ENCODE measurements around the gene NTN4.

DNA sequence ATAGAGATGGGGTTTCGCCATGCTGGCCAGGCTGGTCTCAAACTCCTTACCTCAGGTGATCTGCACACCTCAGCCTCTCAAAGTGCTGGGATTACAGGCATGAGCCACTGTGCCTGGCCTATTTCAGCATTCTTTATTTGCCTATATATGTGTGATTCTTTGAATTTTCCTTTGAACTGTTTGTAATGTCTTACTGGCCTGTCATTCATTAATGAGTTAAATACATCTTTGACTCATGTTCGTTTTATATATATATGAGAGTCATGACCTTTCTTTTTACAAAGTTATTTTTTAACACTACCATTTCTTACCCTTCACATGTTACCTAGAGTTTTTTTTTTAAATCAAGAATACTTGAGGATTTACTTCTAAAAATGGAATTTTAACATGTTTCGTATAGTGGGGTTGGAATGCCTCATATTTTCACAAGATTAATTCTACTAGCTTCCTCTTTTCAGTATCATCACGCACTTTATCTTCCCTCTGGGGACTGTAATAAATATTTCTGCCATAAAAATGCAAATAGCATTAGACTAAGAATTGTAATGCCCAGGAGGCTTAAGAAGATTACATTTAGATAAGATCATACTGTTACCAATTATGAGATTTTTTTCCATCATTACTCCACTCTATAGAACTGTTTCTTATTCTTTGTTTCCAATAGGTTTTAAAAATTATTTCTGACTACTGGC lies 66.7 kb downstream of the NTN4 start:
- no peak for TF ChIP-seq CEBPB (IDR thresholded peaks at IDR 0.05)
- TF ChIP-seq, protein P1, sequence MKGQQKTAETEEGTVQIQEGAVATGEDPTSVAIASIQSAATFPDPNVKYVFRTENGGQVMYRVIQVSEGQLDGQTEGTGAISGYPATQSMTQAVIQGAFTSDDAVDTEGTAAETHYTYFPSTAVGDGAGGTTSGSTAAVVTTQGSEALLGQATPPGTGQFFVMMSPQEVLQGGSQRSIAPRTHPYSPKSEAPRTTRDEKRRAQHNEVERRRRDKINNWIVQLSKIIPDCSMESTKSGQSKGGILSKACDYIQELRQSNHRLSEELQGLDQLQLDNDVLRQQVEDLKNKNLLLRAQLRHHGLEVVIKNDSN (IDR thresholded peaks at IDR 0.05), result no peak
- TF ChIP-seq YY1 (IDR thresholded peaks at IDR 0.05; ENCODE audit: low read depth), result no peak
- TF ChIP-seq NFIC (IDR thresholded peaks at IDR 0.05), result no peak
- TF ChIP-seq, protein P2, sequence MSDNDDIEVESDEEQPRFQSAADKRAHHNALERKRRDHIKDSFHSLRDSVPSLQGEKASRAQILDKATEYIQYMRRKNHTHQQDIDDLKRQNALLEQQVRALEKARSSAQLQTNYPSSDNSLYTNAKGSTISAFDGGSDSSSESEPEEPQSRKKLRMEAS (IDR thresholded peaks at IDR 0.05), result no peak
- TF ChIP-seq, protein P3, sequence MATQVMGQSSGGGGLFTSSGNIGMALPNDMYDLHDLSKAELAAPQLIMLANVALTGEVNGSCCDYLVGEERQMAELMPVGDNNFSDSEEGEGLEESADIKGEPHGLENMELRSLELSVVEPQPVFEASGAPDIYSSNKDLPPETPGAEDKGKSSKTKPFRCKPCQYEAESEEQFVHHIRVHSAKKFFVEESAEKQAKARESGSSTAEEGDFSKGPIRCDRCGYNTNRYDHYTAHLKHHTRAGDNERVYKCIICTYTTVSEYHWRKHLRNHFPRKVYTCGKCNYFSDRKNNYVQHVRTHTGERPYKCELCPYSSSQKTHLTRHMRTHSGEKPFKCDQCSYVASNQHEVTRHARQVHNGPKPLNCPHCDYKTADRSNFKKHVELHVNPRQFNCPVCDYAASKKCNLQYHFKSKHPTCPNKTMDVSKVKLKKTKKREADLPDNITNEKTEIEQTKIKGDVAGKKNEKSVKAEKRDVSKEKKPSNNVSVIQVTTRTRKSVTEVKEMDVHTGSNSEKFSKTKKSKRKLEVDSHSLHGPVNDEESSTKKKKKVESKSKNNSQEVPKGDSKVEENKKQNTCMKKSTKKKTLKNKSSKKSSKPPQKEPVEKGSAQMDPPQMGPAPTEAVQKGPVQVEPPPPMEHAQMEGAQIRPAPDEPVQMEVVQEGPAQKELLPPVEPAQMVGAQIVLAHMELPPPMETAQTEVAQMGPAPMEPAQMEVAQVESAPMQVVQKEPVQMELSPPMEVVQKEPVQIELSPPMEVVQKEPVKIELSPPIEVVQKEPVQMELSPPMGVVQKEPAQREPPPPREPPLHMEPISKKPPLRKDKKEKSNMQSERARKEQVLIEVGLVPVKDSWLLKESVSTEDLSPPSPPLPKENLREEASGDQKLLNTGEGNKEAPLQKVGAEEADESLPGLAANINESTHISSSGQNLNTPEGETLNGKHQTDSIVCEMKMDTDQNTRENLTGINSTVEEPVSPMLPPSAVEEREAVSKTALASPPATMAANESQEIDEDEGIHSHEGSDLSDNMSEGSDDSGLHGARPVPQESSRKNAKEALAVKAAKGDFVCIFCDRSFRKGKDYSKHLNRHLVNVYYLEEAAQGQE (IDR thresholded peaks at IDR 0.05; ENCODE audit: low read depth), result no peak
- TF ChIP-seq EP300 (IDR thresholded peaks at IDR 0.05; ENCODE audit: borderline replicate concordance), result no peak
- TF ChIP-seq TAF1 (IDR thresholded peaks at IDR 0.05; ENCODE audit: low read depth), result no peak
- no peak for TF ChIP-seq TCF12 (IDR thresholded peaks at IDR 0.05; ENCODE audit: low read depth)
- no peak for TF ChIP-seq EGR1 (IDR thresholded peaks at IDR 0.05)
